Stimulated activated CD8-positive, alpha-beta memory T cell treated with anti-CD3 and anti-CD28 coated beads, Interleukin-2, amount 100 ng/mL, for 48 hours (primary cell): ENCODE results near the gene MPND.

Source experiments
- DNase-seq, 2 donors: peaks; one replicate each; pipeline ENCODE4 v3.0.0-alpha.2; 2020; ENCODE audit warnings: low read depth in 2 of 2

Gene MPND, protein sequence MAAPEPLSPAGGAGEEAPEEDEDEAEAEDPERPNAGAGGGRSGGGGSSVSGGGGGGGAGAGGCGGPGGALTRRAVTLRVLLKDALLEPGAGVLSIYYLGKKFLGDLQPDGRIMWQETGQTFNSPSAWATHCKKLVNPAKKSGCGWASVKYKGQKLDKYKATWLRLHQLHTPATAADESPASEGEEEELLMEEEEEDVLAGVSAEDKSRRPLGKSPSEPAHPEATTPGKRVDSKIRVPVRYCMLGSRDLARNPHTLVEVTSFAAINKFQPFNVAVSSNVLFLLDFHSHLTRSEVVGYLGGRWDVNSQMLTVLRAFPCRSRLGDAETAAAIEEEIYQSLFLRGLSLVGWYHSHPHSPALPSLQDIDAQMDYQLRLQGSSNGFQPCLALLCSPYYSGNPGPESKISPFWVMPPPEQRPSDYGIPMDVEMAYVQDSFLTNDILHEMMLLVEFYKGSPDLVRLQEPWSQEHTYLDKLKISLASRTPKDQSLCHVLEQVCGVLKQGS

DNA sequence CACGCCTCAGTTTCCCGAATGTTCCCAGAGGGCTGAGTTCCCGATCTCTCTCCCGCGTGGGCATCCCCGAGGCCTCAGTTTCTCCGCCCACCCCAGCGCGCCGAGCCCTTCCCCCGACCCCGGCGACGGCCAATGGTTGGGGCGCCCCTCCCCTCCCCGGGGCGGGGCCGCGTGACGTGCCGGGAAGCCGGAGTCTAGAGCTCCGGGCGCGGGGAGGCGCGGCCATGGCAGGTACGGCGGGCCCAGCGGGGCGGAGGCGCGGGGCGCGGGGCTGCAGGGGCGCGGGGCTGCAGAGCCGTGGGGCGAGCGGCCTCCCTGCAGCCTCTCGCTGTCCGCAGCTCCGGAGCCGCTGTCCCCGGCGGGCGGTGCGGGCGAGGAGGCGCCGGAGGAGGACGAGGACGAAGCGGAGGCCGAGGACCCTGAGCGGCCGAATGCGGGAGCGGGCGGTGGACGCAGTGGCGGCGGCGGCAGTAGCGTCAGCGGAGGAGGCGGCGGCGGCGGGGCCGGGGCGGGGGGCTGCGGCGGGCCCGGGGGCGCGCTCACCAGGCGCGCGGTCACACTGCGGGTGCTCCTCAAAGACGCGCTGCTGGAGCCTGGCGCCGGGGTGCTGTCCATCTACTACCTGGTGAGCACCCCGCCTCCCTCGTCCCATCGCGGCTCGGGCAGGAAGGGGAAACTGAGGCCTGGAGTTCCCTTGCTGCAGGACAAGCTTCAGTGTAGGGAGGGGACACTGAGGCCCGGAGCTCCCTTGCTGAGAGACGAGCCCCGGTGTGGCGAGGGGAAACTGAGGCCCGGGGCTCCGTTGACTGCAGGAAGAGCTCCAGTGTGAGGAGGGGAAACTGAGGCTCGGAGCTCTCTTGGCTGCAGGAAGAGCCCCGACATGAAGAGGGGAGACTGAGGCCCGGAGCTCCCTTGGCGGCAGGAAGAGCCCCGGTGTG, at the start of gene MPND:
MPND (plus strand) TSS at position 193 of the 938 bp plus-strand sequence; CDS start at position 225, 32 bp downstream.
- peak; percentile 94 to 95 for DNase-seq

- no peak for DNase-seq
Observed at GRCh38 chr19:4294389-4294788, 49.0 kb upstream of the MPND start.

GRCh38 chr19:4295972-4296771, 47.2 kb upstream of the MPND start:
- no peak for DNase-seq

DNA sequence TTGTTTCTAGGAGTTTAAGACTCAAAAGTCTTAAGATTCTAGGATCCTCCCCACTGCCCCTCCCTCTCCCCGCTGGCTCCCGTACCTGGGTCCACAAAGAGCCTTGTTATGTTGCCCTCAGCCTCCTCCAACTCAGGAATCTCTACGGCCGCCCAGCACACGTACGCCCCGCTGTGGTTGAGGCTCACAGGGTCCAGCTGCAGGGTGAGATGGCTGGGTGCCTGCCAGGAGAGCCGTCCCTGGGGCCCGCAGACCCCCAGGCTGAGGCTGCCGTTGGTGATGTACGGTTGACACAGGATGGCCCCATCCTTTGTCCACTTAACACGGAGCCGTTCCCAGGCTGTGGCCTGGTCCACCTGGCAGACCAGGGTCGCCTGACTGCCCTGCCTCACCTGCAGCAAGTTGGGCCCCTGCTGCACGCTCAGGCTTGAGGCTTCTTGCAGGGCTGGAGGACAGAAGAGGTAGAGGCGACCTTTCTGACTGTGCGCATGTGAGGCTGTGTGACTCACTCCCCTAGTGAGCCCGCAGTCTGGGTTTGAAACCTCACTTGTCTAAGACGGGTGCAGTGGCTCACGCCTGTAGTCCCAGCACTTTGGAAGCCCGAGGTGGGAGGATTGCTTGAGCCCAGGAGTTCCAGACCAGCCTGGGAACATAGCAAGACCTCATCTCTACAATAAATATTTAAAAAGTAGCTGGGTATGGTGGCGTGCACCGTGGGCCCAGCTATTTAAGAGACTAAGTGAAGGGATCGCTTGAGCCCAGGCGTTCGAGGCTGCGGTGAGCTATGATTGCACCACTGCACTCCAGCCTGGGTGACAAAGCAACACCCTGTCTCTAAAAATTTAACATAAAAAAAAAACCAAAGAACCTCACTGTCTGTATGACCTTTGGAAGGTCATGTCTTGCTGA, 45.2 kb upstream of the MPND start:
- DNase-seq = peak in 1 of 2 donors; percentile 40

DNA sequence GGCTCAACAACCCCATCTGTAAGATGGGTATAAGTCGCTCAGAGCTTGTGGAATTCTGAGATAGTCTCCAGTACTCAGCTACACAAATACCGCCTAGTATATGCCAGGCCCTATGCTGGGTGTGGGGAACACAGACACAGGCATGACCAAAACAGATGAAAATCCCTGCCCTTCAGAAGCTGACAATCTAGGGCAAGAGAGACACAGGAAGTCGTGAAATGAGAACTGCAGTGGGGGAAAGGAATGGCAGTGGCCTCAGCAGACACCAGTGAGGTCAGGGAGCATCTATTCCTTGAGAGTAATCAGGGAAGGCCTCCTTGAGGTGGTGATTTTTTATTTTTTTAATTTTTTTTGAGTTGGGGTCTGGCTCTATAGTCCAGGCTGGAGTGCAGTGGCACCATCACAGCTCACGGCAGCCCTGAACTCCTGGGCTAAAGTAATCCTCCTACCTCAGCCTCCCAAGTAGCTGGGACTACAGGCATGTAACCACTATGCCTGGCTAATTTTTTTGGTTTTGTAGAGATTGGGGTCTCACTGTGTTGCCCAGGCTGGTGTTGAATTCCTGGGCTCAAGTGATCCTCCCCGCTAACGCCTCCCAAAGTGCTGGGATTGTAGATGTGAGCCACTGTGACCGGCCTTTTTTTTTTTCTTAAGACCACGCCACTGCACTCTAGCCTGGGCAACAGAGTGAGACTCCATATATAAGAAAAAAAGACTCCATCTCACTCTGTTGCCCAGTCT, 44.4 kb upstream of the MPND start:
- DNase-seq = no peak

DNA sequence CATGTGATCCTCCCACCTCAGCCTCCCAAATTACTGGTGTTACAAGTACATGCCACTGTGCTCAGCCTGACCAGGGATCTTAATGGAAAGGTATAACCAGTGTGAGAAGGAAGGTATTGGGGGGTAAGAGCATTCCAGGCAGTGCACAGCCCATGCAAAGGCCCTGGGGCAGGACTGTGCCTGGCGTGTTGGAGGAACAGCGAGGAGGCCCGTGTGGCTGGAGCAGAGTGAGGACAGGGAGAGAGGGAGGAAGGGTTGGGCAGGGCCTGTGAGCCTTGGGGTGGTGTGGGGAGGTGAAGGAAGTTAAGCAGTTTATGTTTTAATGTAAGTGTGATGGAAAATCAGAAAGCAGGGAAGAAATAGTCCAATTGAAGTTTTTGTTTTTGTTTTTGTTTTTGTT, 42.8 kb upstream of the MPND start:
- no peak for DNase-seq

GRCh38 chr19:4301590-4302242, 41.6 kb upstream of the MPND start:
- DNase-seq = no peak

DNA sequence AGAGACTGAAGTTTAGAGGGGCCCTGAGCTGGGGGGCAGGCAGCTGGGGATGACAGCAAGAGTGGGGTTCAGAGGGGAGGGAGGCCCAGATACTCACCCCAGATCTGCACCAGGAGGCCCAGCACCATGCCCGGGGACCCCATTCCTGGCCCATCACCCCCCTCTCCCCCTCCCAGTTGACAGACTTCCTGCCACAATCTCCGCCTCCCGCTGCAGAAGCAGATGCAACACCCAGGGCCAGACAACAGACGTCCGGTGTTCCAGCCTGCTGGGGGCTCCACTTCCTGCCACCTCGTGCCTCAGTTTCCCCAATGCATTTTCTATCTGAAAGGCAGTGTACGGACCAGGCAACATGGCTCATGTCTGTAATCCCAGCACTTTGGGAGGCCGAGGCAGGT, 41.1 kb upstream of the MPND start, which contains the start of gene TMIGD2:
TMIGD2 (minus strand) TSS at position 147 of the 398 bp plus-strand sequence; CDS start at position 143, 4 bp downstream.
- no peak for DNase-seq

DNA sequence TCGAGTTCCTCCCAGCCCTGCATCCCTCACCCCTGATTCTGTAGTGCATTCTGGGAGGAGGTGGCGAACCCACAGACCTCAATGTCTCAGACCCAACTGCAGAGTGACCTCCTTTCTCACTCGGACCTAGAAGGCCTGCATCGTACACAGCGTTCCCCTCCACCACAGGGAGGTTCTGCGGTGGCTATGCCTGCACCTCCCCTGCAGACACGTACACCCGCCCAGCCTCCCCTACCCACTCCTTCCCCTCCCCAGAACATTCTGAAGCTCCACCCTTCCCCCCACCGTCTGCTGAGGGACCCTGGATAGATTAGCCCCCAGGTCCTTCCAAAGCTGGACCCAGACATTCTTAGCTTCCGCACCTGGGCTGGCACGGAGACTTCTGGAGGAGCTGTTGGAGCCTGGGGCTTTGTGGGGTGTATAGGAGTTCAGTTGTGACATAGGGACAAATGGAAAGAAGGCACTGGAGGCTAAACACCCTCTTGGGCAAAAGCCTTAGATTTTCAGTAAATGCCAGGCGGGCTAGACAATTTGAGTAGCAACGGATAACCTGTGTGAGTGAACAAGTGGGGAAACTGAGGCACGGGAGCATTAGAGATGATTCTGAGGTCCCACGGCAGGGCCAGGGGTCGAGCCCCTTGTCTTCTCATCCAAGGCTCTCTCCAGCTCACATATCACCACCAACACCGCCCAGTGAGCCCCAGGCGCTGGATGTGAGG, 39.4 kb upstream of the MPND start:
- no peak for DNase-seq

GRCh38 chr19:4304538-4305256, 38.7 kb upstream of the MPND start, which contains the start of gene FSD1:
FSD1 (plus strand) TSS chr19:4304598; CDS start chr19:4304747, 149 bp downstream.
- peak; percentile 71 to 72 for DNase-seq

GRCh38 chr19:4305257-4305612, 38.1 kb upstream of the MPND start:
- DNase-seq = no peak

GRCh38 chr19:4305659-4306058, 37.7 kb upstream of the MPND start:
- DNase-seq = no peak

- no peak for DNase-seq
Observed at GRCh38 chr19:4310247-4311121, 32.9 kb upstream of the MPND start.

GRCh38 chr19:4313847-4314490, 29.4 kb upstream of the MPND start:
- DNase-seq = no peak

DNA sequence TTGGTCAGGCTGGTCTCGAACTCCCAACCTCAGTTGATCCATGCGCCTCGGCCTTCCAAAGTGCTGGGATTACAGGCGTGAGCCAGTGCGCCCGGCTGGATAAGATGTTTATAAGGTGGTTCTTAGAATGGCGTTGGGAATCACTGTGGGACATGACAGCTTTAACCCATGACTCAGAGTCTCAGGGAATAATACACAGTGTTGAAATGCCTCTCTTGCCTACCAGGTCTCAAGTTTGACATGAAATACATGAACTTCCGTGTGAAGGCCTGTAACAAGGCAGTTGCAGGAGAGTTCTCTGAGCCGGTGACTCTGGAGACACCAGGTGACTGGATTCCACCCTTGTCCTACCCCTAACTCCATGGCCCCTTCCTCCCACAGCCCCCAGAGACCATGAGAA, 26.4 kb upstream of the MPND start:
- no peak for DNase-seq

DNA sequence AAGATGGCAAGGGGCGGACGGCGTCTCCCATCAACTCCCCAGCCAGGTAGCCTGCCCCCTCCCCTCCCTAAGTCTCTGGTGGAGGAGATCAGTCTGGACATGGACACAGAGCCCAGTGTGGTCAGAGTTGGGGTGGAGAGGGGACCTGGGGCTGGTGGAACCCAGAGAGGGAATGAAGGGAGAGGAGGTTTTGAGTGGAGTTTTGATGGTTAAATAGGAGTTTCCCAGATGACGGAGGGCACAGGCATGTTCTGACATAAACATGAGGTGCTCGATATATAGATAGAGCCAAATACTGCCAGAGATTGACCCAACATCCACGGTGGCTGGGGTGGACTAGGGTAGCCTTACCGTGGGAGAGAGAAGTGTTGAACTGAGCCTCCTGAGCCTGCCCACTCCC, 24.9 kb upstream of the MPND start:
- DNase-seq = no peak
